OCI-LY1 (cell line): Measurements from ENCODE around the gene CD302.

Experiments used
- CTCF ChIP-seq: fragments of 200-600 bp; sonication (generic), shearing (Covaris generic); IDR thresholded peaks from 2 replicates; pipeline ENCODE4 v1.5.1; 2017; ENCODE audit warnings: mild to moderate bottlenecking, antibody characterized with exemption, low read length, moderate library complexity, mixed read lengths
- EZH2 ChIP-seq: fragments of 200-600 bp; sonication (generic), shearing (Covaris generic); IDR thresholded peaks from 2 replicates; pipeline ENCODE4 v1.8.0; 2017; ENCODE audit warnings: borderline replicate concordance, mixed run types, mild to moderate bottlenecking, antibody characterized with exemption, low read length, moderate library complexity, mixed read lengths

- TF ChIP-seq CTCF (no peak), EZH2 (no peak)
Measured at GRCh38 chr2:159798376-159798725, 343 bp upstream of the CD302 start.
